NCI-H226 (cell line): ENCODE results near the gene PCDH1.
A peak's percentile ranks its signal among the peaks of the same experiment; 100 is the strongest.

Experiments
- DNase-seq: peaks from one replicate; pipeline ENCODE4 v3.0.0-alpha.2; 2015

PCDH1 gene

GRCh38 chr5:141872496-141873356, 5.5 kb downstream of the PCDH1 start:
- DNase-seq = no peak

DNA sequence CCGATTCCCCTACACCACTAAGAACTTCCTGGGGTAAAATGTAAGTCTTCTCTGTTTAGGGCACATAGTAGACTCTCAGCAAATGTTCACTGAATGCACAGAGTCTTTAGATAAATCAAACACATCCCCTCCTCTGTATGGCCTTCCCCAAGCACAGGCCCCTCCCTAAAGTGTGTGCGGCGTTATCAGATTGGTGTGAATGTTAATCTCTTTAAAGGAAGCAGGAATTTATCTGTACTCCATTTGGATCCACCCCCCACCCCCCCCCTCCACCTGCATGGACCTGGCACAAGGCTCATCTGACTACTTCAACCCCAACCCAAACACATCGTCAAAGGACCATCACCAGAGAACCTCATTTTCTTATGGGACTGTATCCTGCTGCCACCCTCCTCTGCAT, 6.3 kb downstream of the PCDH1 start:
- no peak for DNase-seq

- no peak for DNase-seq
These were observed 7.3 kb downstream of the PCDH1 start for GRCh38 chr5:141870871-141871270.

DNA sequence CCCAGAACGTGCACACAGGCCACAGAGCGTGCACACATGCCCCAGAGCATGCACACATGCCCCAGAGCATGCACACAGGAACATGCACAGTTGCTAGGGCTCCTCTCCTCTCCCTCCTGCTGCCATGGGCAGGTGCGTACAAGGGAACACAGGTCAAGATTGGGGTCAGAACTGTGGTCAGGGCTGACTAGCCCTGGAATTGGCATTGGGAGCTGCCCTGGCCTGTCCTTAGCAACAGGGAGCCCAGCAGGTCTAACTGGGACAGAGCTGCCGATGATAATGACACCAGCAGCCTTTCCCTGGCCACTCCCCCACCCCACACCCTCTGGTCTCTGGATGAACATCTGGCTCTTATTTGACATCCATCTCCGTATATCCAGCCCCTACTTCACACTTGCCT, 8.0 kb downstream of the PCDH1 start:
- DNase-seq = no peak

GRCh38 chr5:141869514-141869913, 8.7 kb downstream of the PCDH1 start:
- peak; percentile 28 for DNase-seq

GRCh38 chr5:141869040-141869439, 9.2 kb downstream of the PCDH1 start:
- no peak for DNase-seq

- DNase-seq = no peak
These were observed 9.7 kb downstream of the PCDH1 start for GRCh38 chr5:141868541-141868940.

DNA sequence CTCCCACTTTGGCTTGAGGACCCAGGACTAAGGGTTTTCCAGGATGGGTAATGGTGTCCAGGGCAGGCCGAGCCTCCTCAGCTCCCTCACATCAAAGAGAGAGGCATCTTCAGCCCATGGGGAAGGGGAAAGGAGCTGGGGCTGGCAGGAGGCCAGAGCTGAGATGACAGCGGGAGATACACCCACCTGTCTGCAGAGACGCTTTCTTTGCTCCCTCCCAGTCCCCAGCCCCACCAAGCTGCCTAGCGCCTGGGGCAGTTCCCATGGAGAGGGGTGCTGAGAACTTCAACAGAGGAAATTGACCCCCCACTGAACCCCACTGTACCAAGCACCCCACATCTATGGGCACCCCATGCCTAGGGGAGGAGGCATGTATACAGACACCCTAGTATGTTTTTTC, 10.6 kb downstream of the PCDH1 start:
- DNase-seq = no peak

DNA sequence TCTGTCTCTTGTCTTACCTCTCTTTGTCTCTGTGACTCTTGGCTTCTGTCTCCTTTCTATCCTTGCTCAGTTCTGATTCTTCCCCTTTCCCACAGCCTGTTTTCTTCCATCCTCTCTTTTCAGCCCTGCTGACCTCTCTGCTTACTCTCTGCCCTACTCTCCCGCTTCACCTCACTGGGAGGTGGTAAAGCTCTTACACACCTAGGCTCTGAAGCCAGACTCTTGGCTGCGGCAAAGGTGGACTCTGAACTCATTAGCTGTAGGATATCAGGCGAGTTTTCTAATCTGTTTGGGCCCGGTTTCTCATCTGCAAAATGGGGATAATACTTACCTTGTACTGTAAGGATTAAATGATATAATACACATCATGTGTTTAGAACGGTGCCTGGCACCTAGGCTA, 11.1 kb downstream of the PCDH1 start:
- no peak for DNase-seq

- no peak for DNase-seq
These were observed 12.1 kb downstream of the PCDH1 start for GRCh38 chr5:141866096-141866495.

DNA sequence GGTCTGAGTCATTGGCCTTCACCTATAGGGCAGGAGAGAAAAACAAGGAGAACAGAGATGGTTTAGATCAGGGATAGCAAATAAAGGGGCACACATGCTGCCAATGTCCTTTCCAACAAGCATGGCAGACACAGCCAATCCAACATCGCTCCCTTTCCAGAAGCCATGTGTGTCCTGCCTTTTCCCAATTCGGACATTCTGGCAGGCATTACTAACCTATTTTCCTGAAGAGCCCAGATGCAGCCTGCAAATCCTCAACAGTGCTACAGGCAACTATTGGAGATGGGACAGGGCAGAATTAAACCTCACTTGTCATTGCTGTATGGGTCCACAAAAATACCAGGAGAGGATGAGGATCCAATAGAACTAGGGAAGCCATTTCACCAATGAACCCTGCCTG, 12.8 kb downstream of the PCDH1 start:
- DNase-seq = no peak

DNA sequence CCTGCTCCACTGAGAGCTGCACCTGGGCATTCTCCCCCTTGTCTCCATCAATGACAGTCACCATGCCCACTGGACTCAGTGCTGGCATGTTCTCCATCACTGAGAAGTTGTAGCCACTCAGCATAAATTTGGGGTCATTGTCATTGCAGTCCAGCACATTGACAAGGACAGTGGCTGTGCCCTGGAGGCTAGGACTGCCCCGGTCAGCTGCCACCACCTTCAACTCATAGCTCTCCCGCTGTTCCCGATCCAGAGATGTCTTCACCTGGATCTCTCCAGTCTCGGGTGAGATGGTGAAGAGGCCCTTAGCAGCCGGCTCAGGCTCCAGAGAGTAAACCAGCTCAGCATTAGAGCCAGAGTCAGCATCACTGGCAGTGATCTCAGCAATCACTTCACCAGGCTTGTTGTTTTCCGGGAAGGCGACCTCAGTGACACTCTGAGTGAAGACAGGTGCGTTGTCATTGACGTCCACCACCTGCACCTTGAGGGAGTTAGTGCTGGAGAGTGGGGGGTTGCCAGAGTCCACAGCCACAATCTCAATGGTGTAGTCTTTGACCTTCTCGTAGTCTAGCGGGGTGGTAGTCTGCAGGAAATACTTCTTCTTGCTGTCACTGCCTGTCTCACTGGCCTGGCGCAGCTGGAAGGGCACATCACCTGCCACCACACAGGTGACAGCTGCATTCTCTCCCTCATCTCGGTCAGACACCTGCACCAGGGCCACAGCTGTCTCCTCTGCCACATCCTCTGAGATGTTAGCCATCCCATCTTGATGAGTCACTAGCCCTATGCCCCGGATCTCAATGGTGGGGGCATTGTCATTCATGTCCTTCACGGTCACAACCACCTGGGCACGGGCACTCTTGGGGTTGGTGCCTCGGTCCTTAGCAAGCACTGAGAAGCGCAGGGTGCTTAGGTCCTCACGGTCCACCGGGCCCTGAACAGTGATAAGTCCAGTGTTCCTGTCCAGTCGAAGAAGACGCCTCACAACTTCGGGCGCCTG, 13.5 kb downstream of the PCDH1 start:
- DNase-seq = no peak

DNA sequence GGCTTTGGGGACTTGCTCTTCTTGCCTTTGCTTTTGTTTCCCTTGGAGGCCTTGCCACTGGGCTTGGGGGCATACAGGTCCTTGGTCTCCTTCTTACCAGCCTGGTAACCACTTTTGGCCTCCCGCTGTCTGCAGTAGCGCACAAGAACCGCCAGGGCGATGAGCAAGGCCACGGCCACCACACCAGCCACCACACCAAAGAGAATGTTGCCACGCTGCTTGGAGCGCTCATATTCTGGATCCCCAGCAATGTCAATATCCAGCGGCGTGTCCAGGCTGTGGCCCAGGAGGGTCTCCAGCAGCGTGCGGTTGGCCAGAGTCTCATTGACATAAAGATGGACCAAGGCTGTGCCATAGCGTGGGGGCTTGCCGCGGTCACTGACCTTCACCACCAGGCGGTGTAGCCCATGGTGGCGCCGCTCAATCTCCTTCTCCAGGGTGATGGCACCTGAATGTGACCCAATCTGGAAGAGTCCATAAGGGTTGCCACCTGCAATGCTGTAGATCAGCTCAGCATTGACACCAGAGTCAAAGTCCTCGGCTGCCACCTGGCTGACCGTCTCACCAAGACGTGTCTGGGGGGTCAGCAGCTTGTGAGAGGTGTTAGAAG, 14.5 kb downstream of the PCDH1 start:
- no peak for DNase-seq

DNA sequence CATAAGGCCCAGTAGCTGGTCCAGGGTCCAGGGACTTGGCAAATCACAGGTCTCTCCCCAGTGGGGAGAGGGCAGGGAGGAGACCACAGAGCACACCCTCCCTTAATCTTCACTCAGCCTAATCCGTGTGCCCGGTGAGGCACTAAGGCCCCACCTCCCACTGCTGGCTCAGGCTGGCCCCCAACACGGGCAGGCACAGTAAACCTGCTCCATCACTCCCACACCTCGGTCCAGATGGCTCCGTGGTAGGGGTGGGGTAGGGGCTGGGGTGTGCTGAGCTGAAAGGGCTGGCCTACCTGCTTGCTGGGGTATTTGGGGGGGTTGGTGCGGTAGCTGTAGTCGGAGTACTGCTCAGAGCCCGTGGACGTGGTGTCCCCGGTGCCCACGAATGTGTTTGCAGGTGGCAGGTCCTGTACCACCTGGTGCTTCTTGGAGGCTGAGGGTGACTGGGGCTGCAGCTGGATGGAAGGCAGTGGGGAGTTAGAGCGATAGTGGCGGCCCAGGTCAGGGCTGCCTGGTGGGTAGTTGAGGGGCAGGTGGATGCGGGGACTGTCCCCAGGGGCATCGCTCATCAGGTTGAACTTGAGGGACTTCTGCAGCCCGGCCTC, 15.2 kb downstream of the PCDH1 start:
- no peak for DNase-seq

- no peak for DNase-seq
These were observed 17.0 kb downstream of the PCDH1 start for GRCh38 chr5:141861194-141861593.

DNA sequence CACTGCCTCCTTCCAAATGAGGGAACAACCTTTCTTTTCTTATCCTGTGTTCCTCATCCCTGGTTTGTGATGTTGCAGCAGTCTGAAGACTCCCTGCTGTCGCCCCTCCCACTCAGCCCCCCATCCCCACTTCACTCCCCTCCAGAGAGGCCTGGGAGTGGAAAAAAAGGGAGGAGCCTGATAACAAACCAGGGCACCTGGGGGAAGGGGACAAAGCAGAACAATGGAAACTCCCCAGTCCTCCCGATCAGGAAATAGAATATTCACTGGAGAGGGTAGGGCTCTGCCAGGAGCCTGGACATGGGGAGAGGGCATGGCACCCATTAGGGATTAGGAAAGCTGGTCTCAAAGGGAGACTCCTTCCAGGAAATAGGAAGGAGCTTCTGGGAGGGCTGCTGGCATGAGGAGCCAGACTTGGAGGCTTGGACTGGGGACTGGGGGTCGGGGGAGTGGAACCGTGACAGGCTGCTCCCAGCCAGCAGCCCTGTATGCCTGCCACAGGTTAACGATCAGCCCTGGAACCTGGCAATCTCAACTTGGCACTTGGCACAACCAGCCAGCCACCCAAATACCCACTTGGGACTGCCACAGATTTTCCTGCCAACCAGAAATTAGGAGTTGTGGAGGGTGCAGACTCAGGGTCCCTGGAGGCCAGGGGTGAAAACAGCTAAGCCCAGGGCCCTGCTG, 20.0 kb downstream of the PCDH1 start:
- no peak for DNase-seq

- no peak for DNase-seq
These were observed 21.0 kb downstream of the PCDH1 start for GRCh38 chr5:141857226-141857625.

DNA sequence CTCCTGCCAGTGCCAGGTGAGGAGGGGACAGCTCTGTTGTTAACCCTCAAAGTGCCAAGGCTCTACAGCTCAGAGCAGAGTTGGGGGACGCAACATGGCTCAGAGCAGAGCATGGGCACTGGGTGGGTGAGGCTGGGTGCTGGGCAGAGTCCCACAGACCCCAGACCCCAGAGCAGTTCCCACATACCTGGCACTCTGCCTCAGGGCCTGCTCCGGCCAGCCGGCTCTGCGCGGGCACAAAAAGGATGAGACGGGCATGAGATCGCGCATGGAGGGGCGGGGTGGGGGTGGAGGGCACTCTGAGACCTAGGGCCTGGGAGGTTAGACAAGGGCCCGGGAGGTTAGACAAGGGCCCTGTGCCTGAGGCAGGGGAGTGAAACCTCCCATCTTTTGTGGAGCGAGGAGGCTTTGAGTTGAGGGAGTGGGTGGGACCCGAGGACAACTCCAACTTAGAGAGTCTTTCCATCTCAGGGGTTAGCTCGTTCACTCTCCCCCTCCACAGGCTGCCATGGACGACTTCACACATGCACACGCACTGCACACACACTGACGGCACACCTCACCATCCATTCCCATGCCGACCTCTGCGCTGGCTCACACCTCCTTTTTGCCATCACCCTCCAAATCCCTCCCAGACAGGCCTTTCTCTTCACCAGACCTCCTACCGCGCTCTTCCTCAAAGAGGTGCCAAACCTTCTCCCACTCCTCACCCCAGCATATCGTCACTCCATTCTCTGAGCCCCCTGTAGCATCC, 22.0 kb downstream of the PCDH1 start:
- no peak for DNase-seq

DNA sequence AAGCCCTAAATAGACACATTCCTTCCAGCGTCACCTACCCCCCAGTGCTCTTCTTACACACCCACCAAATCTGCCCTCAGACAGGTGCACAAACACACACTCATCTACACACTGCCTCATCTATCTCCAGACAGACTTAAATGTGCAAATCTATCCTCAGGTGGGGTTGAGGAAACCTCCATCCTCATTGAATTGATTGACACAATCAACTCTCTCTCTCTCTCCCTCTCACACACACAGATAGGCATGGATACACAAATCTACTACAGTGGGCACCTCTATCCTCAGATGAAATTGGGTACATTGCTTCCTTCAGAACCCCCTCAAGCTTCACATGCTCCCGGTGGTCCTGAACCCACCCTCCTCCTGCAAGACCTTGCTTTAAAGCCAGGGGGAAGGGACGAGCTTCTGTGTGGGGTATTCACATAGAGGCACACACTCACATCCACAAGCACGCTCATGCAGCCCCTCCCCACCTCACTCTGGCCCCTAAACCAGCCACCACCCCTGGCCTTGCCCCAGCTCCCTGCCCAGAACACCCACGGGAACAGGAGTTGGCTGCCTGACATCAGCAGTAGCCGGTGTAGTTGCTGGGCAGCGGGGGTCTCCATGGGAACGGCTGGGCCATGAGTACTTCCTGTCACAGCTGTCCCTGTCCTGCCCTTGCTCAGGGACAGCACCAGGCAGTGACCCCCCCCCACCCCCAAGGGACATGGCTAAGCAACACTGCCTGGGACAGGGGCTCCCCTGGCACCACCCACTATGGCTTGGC, 22.8 kb downstream of the PCDH1 start:
- no peak for DNase-seq

DNA sequence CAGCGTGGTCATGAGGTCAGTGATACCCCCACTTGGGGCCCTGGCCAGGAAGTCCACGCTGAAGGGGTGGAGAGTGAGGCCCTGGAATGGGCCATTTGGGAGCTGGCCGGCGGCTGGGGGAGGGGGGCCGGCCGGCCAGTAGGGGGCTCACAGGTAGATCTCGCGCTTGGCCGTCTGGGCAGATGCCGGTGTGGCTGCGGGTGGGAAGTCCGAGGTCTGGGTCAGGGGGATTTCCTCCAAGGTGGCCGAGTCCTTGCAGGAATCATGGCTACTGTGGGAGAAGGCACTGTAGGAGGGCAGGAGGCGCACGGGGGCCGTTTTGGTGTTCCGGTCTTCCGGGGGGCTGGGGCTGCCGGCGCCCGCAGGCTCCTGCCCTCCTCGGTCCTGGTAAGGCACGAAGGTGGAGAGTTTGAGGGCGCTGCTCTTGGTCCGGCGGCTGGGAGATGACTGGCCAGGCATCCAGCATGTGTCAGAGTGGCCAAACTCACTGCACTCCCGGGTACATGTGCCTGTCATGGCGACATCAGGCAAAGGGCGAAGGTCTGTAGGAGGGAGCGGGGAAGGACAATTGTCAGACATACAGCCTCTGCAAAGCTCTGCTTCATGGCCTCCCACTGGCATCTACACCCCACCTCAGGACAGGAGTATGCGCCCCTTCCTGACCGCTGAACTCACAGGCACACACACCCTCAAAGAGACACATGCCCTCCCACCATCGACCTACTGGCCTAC, 24.1 kb downstream of the PCDH1 start:
- DNase-seq = no peak
